Liver (tissue), 9 donors: ENCODE data around the gene SCPEP1. TPM values are rescaled to one million over a fixed set of nuclear protein-coding genes. Genes with fewer than 3 reads are reported as not detected.
"Not testable (repeated sequence)": the region's sequence is repeated elsewhere in the genome, so short reads cannot be mapped to it uniquely, and the experiment has no call there.

Experiments
- DNase-seq: peaks from one replicate; pipeline ENCODE4 v3.0.0-alpha.2; 2017; ENCODE audit warnings: low spot score
- H3K27ac ChIP-seq, 2 donors: one replicate each; pipeline ENCODE4 v1.7.0; 2013; ENCODE audit warnings: inconsistent platforms in 2 of 2, low read length in 2 of 2, control low read depth in 1 of 2, low read depth in 1 of 2, mild to moderate bottlenecking in 1 of 2
- H3K27me3 ChIP-seq, 4 donors: one replicate each; pipeline versions ENCODE4 v1.6.1 to v1.7.0; 2013; ENCODE audit warnings: low read length in 3 of 4, inconsistent platforms in 1 of 4, mild to moderate bottlenecking in 1 of 4, moderate library complexity in 1 of 4; ENCODE audit not compliant: control insufficient read depth in 4 of 4, insufficient read depth in 4 of 4
- H3K36me3 ChIP-seq, 4 donors: one replicate each; pipeline versions ENCODE4 v1.6.1 to v1.7.0; 2013; ENCODE audit warnings: low read length in 3 of 4, mild to moderate bottlenecking in 3 of 4, low read depth in 1 of 4, moderate library complexity in 1 of 4; ENCODE audit not compliant: control insufficient read depth in 4 of 4, insufficient read depth in 3 of 4
- H3K4me1 ChIP-seq, 4 donors: one replicate each; pipeline versions ENCODE4 v1.6.1 to v1.7.0; 2013; ENCODE audit warnings: low read length in 3 of 4, mild to moderate bottlenecking in 3 of 4, moderate library complexity in 1 of 4; ENCODE audit not compliant: control insufficient read depth in 4 of 4, insufficient read depth in 4 of 4
- H3K4me3 ChIP-seq, 3 donors: one replicate each; pipeline versions ENCODE4 v1.6.1 to v1.7.0; 2013; ENCODE audit warnings: low read length in 3 of 3, control low read depth in 1 of 3, low read depth in 1 of 3, mild to moderate bottlenecking in 1 of 3
- H3K9ac ChIP-seq, 2 donors: one replicate each; pipeline ENCODE4 v1.7.0; 2013; ENCODE audit warnings: low read length in 2 of 2, mild to moderate bottlenecking in 2 of 2, moderate library complexity in 2 of 2, control low read depth in 1 of 2, low read depth in 1 of 2
- H3K9me3 ChIP-seq, 4 donors: one replicate each; pipeline versions ENCODE4 v1.6.1 to v1.7.0; 2013; ENCODE audit warnings: low read length in 3 of 4; ENCODE audit not compliant: control insufficient read depth in 4 of 4
- EGR1 ChIP-seq, 2 donors: IDR thresholded peaks; 2 replicates each; pipeline ENCODE4 v1.6.1; 2016 to 2018; ENCODE audit warnings: antibody characterized with exemption in 2 of 2, low read depth in 2 of 2
- FOXA1 ChIP-seq: IDR thresholded peaks from 2 replicates; pipeline ENCODE4 v1.6.1; 2016; ENCODE audit warnings: antibody characterized with exemption
- FOXA2 ChIP-seq: IDR thresholded peaks from 2 replicates; pipeline ENCODE4 v1.6.1; 2016; ENCODE audit warnings: antibody characterized with exemption
- HNF4A ChIP-seq, 2 donors: conservative IDR thresholded peaks; 2 replicates each; pipeline ENCODE4 v1.6.1; 2016; ENCODE audit warnings: antibody characterized with exemption in 2 of 2, mild to moderate bottlenecking in 2 of 2
- JUND ChIP-seq, 2 donors: IDR thresholded peaks; 2 replicates each; pipeline ENCODE4 v1.6.1; 2016; ENCODE audit warnings: antibody characterized with exemption in 2 of 2
- NR2F2 ChIP-seq: IDR thresholded peaks from 2 replicates; pipeline ENCODE4 v1.6.1; 2016; ENCODE audit warnings: antibody characterized with exemption
- RAD21 ChIP-seq, 2 donors: IDR thresholded peaks; 2 replicates each; pipeline ENCODE4 v1.6.1; 2016; ENCODE audit warnings: antibody characterized with exemption in 2 of 2, mild to moderate bottlenecking in 2 of 2
- RXRA ChIP-seq, 2 donors: IDR thresholded peaks; 2 replicates each; pipeline ENCODE4 v1.6.1; 2017 to 2018; ENCODE audit warnings: antibody characterized with exemption in 2 of 2, mild to moderate bottlenecking in 1 of 2
- SP1 ChIP-seq: IDR thresholded peaks from 2 replicates; pipeline ENCODE4 v1.6.1; 2018; ENCODE audit warnings: antibody characterized with exemption, mild to moderate bottlenecking
- TAF1 ChIP-seq: conservative IDR thresholded peaks from 2 replicates; pipeline ENCODE4 v1.6.1; 2016; ENCODE audit warnings: antibody characterized with exemption, mild to moderate bottlenecking
- WGBS: extraction: QIAGEN DNeasy Blood & Tissue Kit; methylation state at CpG from one replicate; pipeline ENCODE4 v1.1.7; 2013; 5-methylcytosine and 5-hydroxymethylcytosine counted together
- polyA plus RNA-seq, 2 donors: library from polyadenylated mRNA; stranded (reverse) in 1 of 2; unstranded in 1 of 2; fragments of 200-250 nt in 1 of 2; fragments of >200 nt in 1 of 2; fragmentation: Nextera tagmentation in 1 of 2; extraction: Ambion mirVana in 1 of 2; gene quantifications; one replicate each; pipeline versions ENCODE4 v1.2.1 to v1.2.3, GENCODE V29; 2013 to 2015
- total RNA-seq, 2 donors: library from RNA; depleted of rRNA; stranded (reverse); fragments of >200 nt; gene quantifications; one replicate each; pipeline ENCODE4 v1.2.3, GENCODE V29; 2014
- TF ChIP-seq, protein P1 (sequence below): IDR thresholded peaks from 2 replicates; pipeline ENCODE4 v1.6.1; 2016; ENCODE audit warnings: antibody characterized with exemption
- TF ChIP-seq, protein P2 (sequence below): fragments of 150-350 bp; IDR thresholded peaks from 2 replicates; pipeline ENCODE4 v1.5.1; 2017; ENCODE audit warnings: improper control_type of control experiment, low read depth, low read length; ENCODE audit not compliant: missing input control
- TF ChIP-seq, protein P3 (sequence below): IDR thresholded peaks from 2 replicates; pipeline ENCODE4 v1.6.1; 2016; ENCODE audit warnings: antibody characterized with exemption
- donor health status: healthy.
- donor health status: healthy.
- donor health status: healthy.
- donor health status: healthy.
- donor health status: healthy.

The SCPEP1 gene
- total and polyA plus RNA-seq, 4 donors, result 15.7 to 29.3 (median 28.2) TPM

DNA sequence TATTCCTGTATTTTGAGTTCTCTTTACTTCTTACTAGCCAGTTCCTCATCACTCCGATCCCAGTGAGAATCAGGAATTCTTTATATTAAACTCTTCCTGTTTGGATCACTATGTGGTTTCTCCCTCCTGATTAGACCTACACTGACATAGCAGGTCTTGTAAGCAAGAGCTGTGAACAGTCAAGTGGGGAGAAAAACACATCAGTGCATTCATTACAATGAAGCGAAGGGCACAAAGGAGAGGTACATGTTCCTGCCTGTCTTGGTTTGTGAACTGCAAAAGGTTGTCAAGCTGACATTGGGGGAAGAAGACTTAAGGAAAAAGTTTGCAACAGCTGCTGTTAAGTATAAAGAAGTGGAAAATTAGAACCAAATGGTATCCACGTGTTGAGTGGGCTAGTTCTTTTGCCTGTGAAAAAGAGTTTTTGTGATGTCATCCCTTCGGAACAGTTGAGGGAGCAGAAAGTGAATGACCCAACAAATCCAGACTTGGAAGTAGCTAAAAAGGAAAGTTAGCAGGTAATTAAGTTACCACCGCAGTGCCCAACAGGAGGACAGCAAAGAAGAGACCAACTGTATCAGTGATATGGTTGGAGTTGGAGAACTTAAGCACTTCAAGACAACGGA is 41.1 kb upstream of the SCPEP1 start (continued):
- TF ChIP-seq, protein P1, sequence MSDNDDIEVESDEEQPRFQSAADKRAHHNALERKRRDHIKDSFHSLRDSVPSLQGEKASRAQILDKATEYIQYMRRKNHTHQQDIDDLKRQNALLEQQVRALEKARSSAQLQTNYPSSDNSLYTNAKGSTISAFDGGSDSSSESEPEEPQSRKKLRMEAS, result no peak
- TF ChIP-seq TAF1 (no peak), RXRA (IDR thresholded peaks at IDR 0.05) (no peak), FOXA2 (no peak), EGR1 (IDR thresholded peaks at IDR 0.05; ENCODE audit: low read depth in 2 of 2) (no peak)

DNA sequence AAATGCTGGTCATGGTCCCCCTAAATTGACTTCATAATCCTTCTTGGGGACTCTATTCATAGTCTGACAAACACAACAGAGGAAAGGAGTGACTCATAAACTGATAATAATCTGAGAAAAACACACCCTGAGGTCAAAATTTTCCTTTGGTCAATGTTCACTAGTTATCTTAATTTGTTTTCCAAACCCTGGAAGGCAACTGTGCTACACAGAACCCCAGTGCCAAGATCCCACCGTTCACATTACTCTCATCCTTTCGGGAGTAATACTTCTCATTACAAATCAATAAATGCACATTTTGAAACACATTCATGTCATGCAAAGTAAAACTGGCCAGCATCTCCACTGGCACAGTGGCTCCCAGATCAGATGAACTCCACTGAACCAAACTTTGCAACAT is 40.2 kb upstream of the SCPEP1 start:
- DNase-seq, result no peak
- H3K9ac ChIP-seq, result no peak overlapping the region
- no peak overlapping the region for H3K4me3 ChIP-seq
- no peak overlapping the region for H3K27ac ChIP-seq
- peaks cover 0 to 3% (median 0%) of the 10 kb centered on the region in 4 donors for H3K4me1 ChIP-seq
- H3K27me3 ChIP-seq, result no peaks in the 10 kb centered on the region
- TF ChIP-seq RXRA (IDR thresholded peaks at IDR 0.05) (peak; percentile 11 to 57), SP1 (no peak), HNF4A (conservative IDR thresholded peaks at IDR 0.05) (peak in 1 of 2 donors; percentile 50), JUND (IDR thresholded peaks at IDR 0.05) (peak in 1 of 2 donors; percentile 61), RAD21 (IDR thresholded peaks at IDR 0.05) (peak in 1 of 2 donors; percentile 27), FOXA1 (no peak), NR2F2 (peak; percentile 27), EGR1 (IDR thresholded peaks at IDR 0.05; ENCODE audit: low read depth in 2 of 2) (no peak)
- TF ChIP-seq, protein P2, sequence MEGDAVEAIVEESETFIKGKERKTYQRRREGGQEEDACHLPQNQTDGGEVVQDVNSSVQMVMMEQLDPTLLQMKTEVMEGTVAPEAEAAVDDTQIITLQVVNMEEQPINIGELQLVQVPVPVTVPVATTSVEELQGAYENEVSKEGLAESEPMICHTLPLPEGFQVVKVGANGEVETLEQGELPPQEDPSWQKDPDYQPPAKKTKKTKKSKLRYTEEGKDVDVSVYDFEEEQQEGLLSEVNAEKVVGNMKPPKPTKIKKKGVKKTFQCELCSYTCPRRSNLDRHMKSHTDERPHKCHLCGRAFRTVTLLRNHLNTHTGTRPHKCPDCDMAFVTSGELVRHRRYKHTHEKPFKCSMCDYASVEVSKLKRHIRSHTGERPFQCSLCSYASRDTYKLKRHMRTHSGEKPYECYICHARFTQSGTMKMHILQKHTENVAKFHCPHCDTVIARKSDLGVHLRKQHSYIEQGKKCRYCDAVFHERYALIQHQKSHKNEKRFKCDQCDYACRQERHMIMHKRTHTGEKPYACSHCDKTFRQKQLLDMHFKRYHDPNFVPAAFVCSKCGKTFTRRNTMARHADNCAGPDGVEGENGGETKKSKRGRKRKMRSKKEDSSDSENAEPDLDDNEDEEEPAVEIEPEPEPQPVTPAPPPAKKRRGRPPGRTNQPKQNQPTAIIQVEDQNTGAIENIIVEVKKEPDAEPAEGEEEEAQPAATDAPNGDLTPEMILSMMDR, result no peak
- TF ChIP-seq, protein P3, sequence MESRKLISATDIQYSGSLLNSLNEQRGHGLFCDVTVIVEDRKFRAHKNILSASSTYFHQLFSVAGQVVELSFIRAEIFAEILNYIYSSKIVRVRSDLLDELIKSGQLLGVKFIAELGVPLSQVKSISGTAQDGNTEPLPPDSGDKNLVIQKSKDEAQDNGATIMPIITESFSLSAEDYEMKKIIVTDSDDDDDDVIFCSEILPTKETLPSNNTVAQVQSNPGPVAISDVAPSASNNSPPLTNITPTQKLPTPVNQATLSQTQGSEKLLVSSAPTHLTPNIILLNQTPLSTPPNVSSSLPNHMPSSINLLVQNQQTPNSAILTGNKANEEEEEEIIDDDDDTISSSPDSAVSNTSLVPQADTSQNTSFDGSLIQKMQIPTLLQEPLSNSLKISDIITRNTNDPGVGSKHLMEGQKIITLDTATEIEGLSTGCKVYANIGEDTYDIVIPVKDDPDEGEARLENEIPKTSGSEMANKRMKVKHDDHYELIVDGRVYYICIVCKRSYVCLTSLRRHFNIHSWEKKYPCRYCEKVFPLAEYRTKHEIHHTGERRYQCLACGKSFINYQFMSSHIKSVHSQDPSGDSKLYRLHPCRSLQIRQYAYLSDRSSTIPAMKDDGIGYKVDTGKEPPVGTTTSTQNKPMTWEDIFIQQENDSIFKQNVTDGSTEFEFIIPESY, result no peak
- H3K36me3 ChIP-seq, result peaks cover 0 to 23% (median 13%) of the 10 kb centered on the region in 4 donors
- 38% methylated on average over 2 of the region's 2 CpGs for WGBS
- no peaks in the 10 kb centered on the region for H3K9me3 ChIP-seq

DNA sequence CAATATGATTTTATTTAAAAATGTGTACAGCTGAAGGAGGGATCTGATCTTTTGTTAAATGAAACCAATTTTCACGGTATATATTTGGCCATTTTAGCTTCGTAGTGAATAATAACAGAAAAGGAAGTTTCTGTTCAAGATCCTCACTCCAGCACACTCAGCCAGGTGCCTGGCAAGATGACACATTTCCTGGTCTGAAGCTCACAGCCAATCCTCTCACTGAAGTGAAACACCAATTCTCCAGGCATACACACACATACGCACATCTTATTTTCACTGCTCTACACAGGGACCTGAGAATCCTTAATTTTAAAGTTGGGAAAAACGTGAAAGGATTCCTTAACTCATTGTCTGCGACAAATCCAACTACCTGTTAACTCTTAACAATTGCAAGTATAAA is 39.7 kb upstream of the SCPEP1 start:
- H3K4me1 ChIP-seq, H3K27ac ChIP-seq, H3K9ac ChIP-seq, H3K4me3 ChIP-seq, DNase-seq, H3K27me3 ChIP-seq, H3K9me3 ChIP-seq: not testable (repeated sequence)
- 89% methylated on average over 5 of the region's 5 CpGs for WGBS
- peaks cover 0 to 24% (median 16%) of the 10 kb centered on the region in 4 donors for H3K36me3 ChIP-seq
